Gastrocnemius medialis (tissue), 4 donors: Measurements from ENCODE around the gene CFLAR. TPM values are rescaled to one million over a fixed set of nuclear protein-coding genes. Genes with fewer than 3 reads are reported as not detected.

Experiments used
- ATAC-seq, 2 donors: fragments of 150-250 bp; one replicate each; pipeline ENCODE4 v1.9.1; 2016
- DNase-seq, 2 donors: peaks; one replicate each; pipeline ENCODE4 v3.0.0-alpha.2; 2019
- H3K27ac ChIP-seq, 4 donors: fragments of 200-600 bp; sonication (generic); 1 replicate in 1 of 4; 2 replicates in 3 of 4; pipeline ENCODE4 v1.5.1; 2016 to 2018; ENCODE audit warnings: mild to moderate bottlenecking in 2 of 4, moderate library complexity in 1 of 4
- H3K27me3 ChIP-seq, 3 donors: fragments of 200-600 bp; sonication (generic) in 2 of 3; 1 replicate in 1 of 3; 2 replicates in 2 of 3; pipeline versions ENCODE4 v1.5.1 to v1.6.0; 2016 to 2019; ENCODE audit warnings: mild to moderate bottlenecking in 1 of 3, moderate library complexity in 1 of 3
- H3K36me3 ChIP-seq, 2 donors: fragments of 200-600 bp; sonication (generic) in 1 of 2; one replicate each; pipeline ENCODE4 v1.5.1; 2017 to 2018
- H3K4me1 ChIP-seq, 2 donors: fragments of 200-600 bp; sonication (generic) in 1 of 2; one replicate each; pipeline ENCODE4 v1.5.1; 2016 to 2017; ENCODE audit warnings: mild to moderate bottlenecking in 2 of 2
- H3K4me3 ChIP-seq, 4 donors: fragments of 200-600 bp; sonication (generic) in 3 of 4; 1 replicate in 1 of 4; 2 replicates in 3 of 4; pipeline ENCODE4 v1.5.1; 2016 to 2019; ENCODE audit warnings: mild to moderate bottlenecking in 2 of 4
- H3K9me3 ChIP-seq, 3 donors: fragments of 200-600 bp; sonication (generic) in 2 of 3; 1 replicate in 1 of 3; 2 replicates in 2 of 3; pipeline ENCODE4 v1.5.1; 2016 to 2019
- CTCF ChIP-seq, 5 experiments: fragments of 450-650 bp in 3 of 5; fragments of 200-600 bp in 2 of 5; sonication (generic) in 2 of 5; IDR thresholded peaks in 4 of 5; conservative IDR thresholded peaks in 1 of 5; 1 replicate in 4 of 5; 2 replicates in 1 of 5; pipeline ENCODE4 v1.5.1; 2016 to 2019; ENCODE audit warnings: antibody characterized with exemption in 5 of 5, mild to moderate bottlenecking in 3 of 5, moderate library complexity in 3 of 5
- POLR2A ChIP-seq, 2 donors: fragments of 450-650 bp; IDR thresholded peaks; one replicate each; pipeline ENCODE4 v1.6.1; 2017; ENCODE audit warnings: antibody characterized with exemption in 2 of 2, mild to moderate bottlenecking in 2 of 2, moderate library complexity in 2 of 2
- in situ Hi-C, 4 donors: fragments of 200-750 bp; cut with MboI; loops; one replicate each; pipeline versions ENCODE4 v1.15.0 to v1.8.0; 2017; ENCODE audit warnings: low sequenced_read_pairs in 4 of 4
- intact Hi-C: fragments of 100-400 bp; cut with DNase I; formaldehyde crosslinking; loops from one replicate; pipeline ENCODE4 v1.15.1; 2023; ENCODE audit warnings: low total_unique reads
- total RNA-seq, 4 donors: library from RNA; depleted of rRNA; stranded (reverse); fragments of >200 nt; gene quantifications; one replicate each; pipeline versions ENCODE4 v1.1.0 to v1.2.3, GENCODE V29; 2016

CFLAR gene
- total RNA-seq, 4 donors from 2014 or later: 298 to 491 (median 352) TPM

- Histone ChIP-seq H3K9me3 (no peaks in the 10 kb centered on the region), H3K36me3 (no peaks in the 10 kb centered on the region), H3K27ac (peak overlapping the region in 3 of 4 donors; percentile 83 to 96 (median 88)), H3K4me1 (peaks cover 44 to 47% of the 10 kb centered on the region in 2 donors), H3K4me3 (peak overlapping the region in 3 of 4 donors; percentile 79 to 97 (median 96)), H3K27me3 (no peaks in the 10 kb centered on the region)
- intact Hi-C loops (loop anchor here (5.0 kb wide), 1 partner anchor 361 kb away; no protein-coding TSS in a partner anchor), in situ Hi-C loops (loop anchor here in 3 of 4 donors (10.0 to 25.0 kb wide), 3 partner anchors 111 to 361 kb away; partner anchors contain the start of gene ORC2 (in 2 of the 3))
- no peak for TF ChIP-seq CTCF (IDR thresholded peaks at IDR 0.05 in 4 of 5, conservative IDR thresholded peaks at IDR 0.05 in 1 of 5)
- TF ChIP-seq POLR2A (IDR thresholded peaks at IDR 0.05): no peak
- DNase-seq (no peak), ATAC-seq (no peak)
Observed at GRCh38 chr2:201073071-201073470, 42.9 kb upstream of the CFLAR start.

GRCh38 chr2:201074996-201075395 lies 41.0 kb upstream of the CFLAR start:
- peaks cover 0 to 14% of the 10 kb centered on the region in 2 donors for H3K36me3 ChIP-seq
- no peak for ATAC-seq
- H3K27me3 ChIP-seq: no peaks in the 10 kb centered on the region
- DNase-seq: no peak
- TF ChIP-seq POLR2A (IDR thresholded peaks at IDR 0.05) (no peak), CTCF (IDR thresholded peaks at IDR 0.05 in 4 of 5, conservative IDR thresholded peaks at IDR 0.05 in 1 of 5) (no peak)
- intact Hi-C loops (loop anchor here (5.0 kb wide), 1 partner anchor 363 kb away; no protein-coding TSS in a partner anchor), in situ Hi-C loops (loop anchor here in 3 of 4 donors (10.0 to 25.0 kb wide), 3 partner anchors 113 to 363 kb away; partner anchors contain the start of gene ORC2 (in 2 of the 3))
- no peaks in the 10 kb centered on the region for H3K9me3 ChIP-seq
- H3K27ac ChIP-seq: peak overlapping the region in 1 of 4 donors; percentile 16
- peaks cover 25 to 30% of the 10 kb centered on the region in 2 donors for H3K4me1 ChIP-seq
- no peak overlapping the region for H3K4me3 ChIP-seq

GRCh38 chr2:201084863-201085262 lies 31.1 kb upstream of the CFLAR start:
- DNase-seq: no peak
- H3K27me3 ChIP-seq: no peaks in the 10 kb centered on the region
- in situ Hi-C loops: no loop called here
- TF ChIP-seq POLR2A (IDR thresholded peaks at IDR 0.05): no peak
- TF ChIP-seq CTCF (IDR thresholded peaks at IDR 0.05 in 4 of 5, conservative IDR thresholded peaks at IDR 0.05 in 1 of 5): no peak
- no peak for ATAC-seq
- H3K4me1 ChIP-seq: no peaks in the 10 kb centered on the region
- H3K4me3 ChIP-seq: no peak overlapping the region
- H3K27ac ChIP-seq: no peak overlapping the region
- H3K36me3 ChIP-seq: peaks cover 0 to 67% of the 10 kb centered on the region in 2 donors
- intact Hi-C loops: no loop called here
- H3K9me3 ChIP-seq: no peaks in the 10 kb centered on the region

GRCh38 chr2:201090574-201090973 lies 25.4 kb upstream of the CFLAR start:
- in situ Hi-C loops (no loop called here), intact Hi-C loops (no loop called here)
- H3K9me3 ChIP-seq: no peaks in the 10 kb centered on the region
- no peak for DNase-seq
- H3K27ac ChIP-seq: no peak overlapping the region
- no peaks in the 10 kb centered on the region for H3K27me3 ChIP-seq
- TF ChIP-seq CTCF (IDR thresholded peaks at IDR 0.05 in 4 of 5, conservative IDR thresholded peaks at IDR 0.05 in 1 of 5): no peak
- TF ChIP-seq POLR2A (IDR thresholded peaks at IDR 0.05): no peak
- H3K4me1 ChIP-seq: no peaks in the 10 kb centered on the region
- H3K4me3 ChIP-seq: no peak overlapping the region
- no peak for ATAC-seq
- peaks cover 0 to 33% of the 10 kb centered on the region in 2 donors for H3K36me3 ChIP-seq

GRCh38 chr2:201093573-201093972 lies 22.4 kb upstream of the CFLAR start:
- H3K27me3 ChIP-seq: no peaks in the 10 kb centered on the region
- intact Hi-C loops (no loop called here), in situ Hi-C loops (no loop called here)
- H3K36me3 ChIP-seq: peaks cover 0 to 6% of the 10 kb centered on the region in 2 donors
- H3K27ac ChIP-seq: peak overlapping the region in 1 of 4 donors; percentile 28
- no peak overlapping the region for H3K4me3 ChIP-seq
- DNase-seq: no peak
- no peaks in the 10 kb centered on the region for H3K9me3 ChIP-seq
- ATAC-seq: no peak
- no peaks in the 10 kb centered on the region for H3K4me1 ChIP-seq
- TF ChIP-seq CTCF (IDR thresholded peaks at IDR 0.05 in 4 of 5, conservative IDR thresholded peaks at IDR 0.05 in 1 of 5) (no peak), POLR2A (IDR thresholded peaks at IDR 0.05) (no peak)
